Right lobe of liver (tissue), 4 donors: ENCODE measurements around the gene EMX2.

Source experiments
- POLR2A ChIP-seq: fragments of 450-650 bp; IDR thresholded peaks from one replicate; pipeline ENCODE4 v1.6.1; 2017; ENCODE audit warnings: antibody characterized with exemption, mild to moderate bottlenecking
- TF ChIP-seq, protein P1 (sequence below), 4 donors: fragments of 200-600 bp in 3 of 4; fragments of 450-650 bp in 1 of 4; IDR thresholded peaks; one replicate each; pipeline versions ENCODE4 v1.5.1 to v1.8.0; 2016 to 2022; ENCODE audit warnings: antibody characterized with exemption in 4 of 4, mild to moderate bottlenecking in 2 of 4
- donor health status: DM: no; HTN: no; CAD: no.
- donor health status: DM: no; HTN: no; CAD: no.
- donor health status: DM: no; HTN: yes; CAD: no.

- TF ChIP-seq, protein P1, sequence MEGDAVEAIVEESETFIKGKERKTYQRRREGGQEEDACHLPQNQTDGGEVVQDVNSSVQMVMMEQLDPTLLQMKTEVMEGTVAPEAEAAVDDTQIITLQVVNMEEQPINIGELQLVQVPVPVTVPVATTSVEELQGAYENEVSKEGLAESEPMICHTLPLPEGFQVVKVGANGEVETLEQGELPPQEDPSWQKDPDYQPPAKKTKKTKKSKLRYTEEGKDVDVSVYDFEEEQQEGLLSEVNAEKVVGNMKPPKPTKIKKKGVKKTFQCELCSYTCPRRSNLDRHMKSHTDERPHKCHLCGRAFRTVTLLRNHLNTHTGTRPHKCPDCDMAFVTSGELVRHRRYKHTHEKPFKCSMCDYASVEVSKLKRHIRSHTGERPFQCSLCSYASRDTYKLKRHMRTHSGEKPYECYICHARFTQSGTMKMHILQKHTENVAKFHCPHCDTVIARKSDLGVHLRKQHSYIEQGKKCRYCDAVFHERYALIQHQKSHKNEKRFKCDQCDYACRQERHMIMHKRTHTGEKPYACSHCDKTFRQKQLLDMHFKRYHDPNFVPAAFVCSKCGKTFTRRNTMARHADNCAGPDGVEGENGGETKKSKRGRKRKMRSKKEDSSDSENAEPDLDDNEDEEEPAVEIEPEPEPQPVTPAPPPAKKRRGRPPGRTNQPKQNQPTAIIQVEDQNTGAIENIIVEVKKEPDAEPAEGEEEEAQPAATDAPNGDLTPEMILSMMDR (IDR thresholded peaks at IDR 0.05) = peak; percentile 48 to 76 (median 62)
- no peak for TF ChIP-seq POLR2A
Observed at GRCh38 chr10:117537436-117537903, 5.1 kb upstream of the EMX2 start.
